Muscle of back (tissue), 11 donors: ENCODE measurements around the gene SH3RF3. TPM values are rescaled to one million over a fixed set of nuclear protein-coding genes. Genes with fewer than 3 reads are reported as not detected.

Experiments used
- DNase-seq, 3 donors: peaks; one replicate each; pipeline versions ENCODE4 v3.0.0 to v3.0.0-alpha.2; 2013
- polyA plus RNA-seq, 10 donors: library from polyadenylated mRNA; unstranded; fragments of 120-200 nt; gene quantifications; one replicate each; pipeline ENCODE4 v1.2.1, GENCODE V29; 2013; ENCODE audit not compliant: insufficient read length in 10 of 10

Gene SH3RF3
- polyA plus RNA-seq, 10 donors = 3.8 to 7.0 (median 4.7) TPM

- peak in 2 of 3 donors; percentile 75 to 76 for DNase-seq
Measured at GRCh38 chr2:109497463-109497862, 368.5 kb downstream of the SH3RF3 start.

GRCh38 chr2:109497911-109498870, 369.2 kb downstream of the SH3RF3 start:
- DNase-seq = peak in 1 of 3 donors; percentile 48

GRCh38 chr2:109498906-109499305, 369.9 kb downstream of the SH3RF3 start:
- DNase-seq = no peak

GRCh38 chr2:109499566-109499965, 370.6 kb downstream of the SH3RF3 start:
- peak in 1 of 3 donors; percentile 65 for DNase-seq

- DNase-seq = no peak
Measured at GRCh38 chr2:109500910-109501309, 371.9 kb downstream of the SH3RF3 start.

GRCh38 chr2:109501461-109501860, 372.5 kb downstream of the SH3RF3 start:
- DNase-seq = no peak

GRCh38 chr2:109503191-109503590, 374.2 kb downstream of the SH3RF3 start:
- DNase-seq = no peak

GRCh38 chr2:109507217-109507616, 378.2 kb downstream of the SH3RF3 start:
- DNase-seq = no peak

- no peak for DNase-seq
Measured at GRCh38 chr2:109507828-109508227, 378.8 kb downstream of the SH3RF3 start.

- no peak for DNase-seq
Measured at GRCh38 chr2:109508556-109508955, 379.6 kb downstream of the SH3RF3 start.

GRCh38 chr2:109510136-109511028, 381.4 kb downstream of the SH3RF3 start:
- DNase-seq = peak; percentile 52 to 85 (median 70)

GRCh38 chr2:109511168-109511567, 382.2 kb downstream of the SH3RF3 start:
- no peak for DNase-seq

GRCh38 chr2:109512076-109512475, 383.1 kb downstream of the SH3RF3 start:
- no peak for DNase-seq

GRCh38 chr2:109513230-109513629, 384.2 kb downstream of the SH3RF3 start:
- no peak for DNase-seq

GRCh38 chr2:109513749-109514588, 385.0 kb downstream of the SH3RF3 start:
- peak; percentile 76 to 88 (median 81) for DNase-seq

- DNase-seq = no peak
Measured at GRCh38 chr2:109514857-109515256, 385.9 kb downstream of the SH3RF3 start.

- peak in 1 of 3 donors; percentile 35 for DNase-seq
Measured at GRCh38 chr2:109516445-109517117, 387.6 kb downstream of the SH3RF3 start.

GRCh38 chr2:109517118-109517889, 388.3 kb downstream of the SH3RF3 start:
- DNase-seq = no peak

- DNase-seq = no peak
Measured at GRCh38 chr2:109519513-109519912, 390.5 kb downstream of the SH3RF3 start.
